Stimulated activated CD8-positive, alpha-beta memory T cell treated with anti-CD3 and anti-CD28 coated beads, Interleukin-12 subunit alpha, Interleukin-12 subunit beta, amount 100 ng/mL, for 24 hours (primary cell): ENCODE data around the gene ITGAE.
A peak's percentile ranks its signal among the peaks of the same experiment; 100 is the strongest.
"Not testable (repeated sequence)": the region's sequence is repeated elsewhere in the genome, so short reads cannot be mapped to it uniquely, and the experiment has no call there.

ENCODE experiments used
- DNase-seq: peaks from one replicate; pipeline ENCODE4 v3.0.0-alpha.2; 2020; ENCODE audit errors: extremely low read depth

The ITGAE gene

GRCh38 chr17:3800362-3801271 lies at the start of gene ITGAE:
Gene ITGAE (minus strand): TSS chr17:3801188. CDS start chr17:3801144, 44 bp downstream.
- no peak for DNase-seq

GRCh38 chr17:3848229-3848835 lies 47.3 kb upstream of the ITGAE start:
- no peak for DNase-seq

- no peak for DNase-seq
These were observed 46.2 kb upstream of the ITGAE start for GRCh38 chr17:3847165-3847670.

GRCh38 chr17:3846437-3847164 lies 45.6 kb upstream of the ITGAE start:
- no peak for DNase-seq

- peak; percentile 73 for DNase-seq
These were observed 44.8 kb upstream of the ITGAE start, which contains the start of gene NCBP3 for GRCh38 chr17:3845621-3846436. Gene NCBP3 (minus strand): TSS chr17:3846246. CDS start chr17:3846223, 23 bp downstream.

- DNase-seq, result peak; percentile 7
These were observed 44.3 kb upstream of the ITGAE start for GRCh38 chr17:3845291-3845620.

GRCh38 chr17:3844556-3844955 lies 43.6 kb upstream of the ITGAE start:
- not testable (repeated sequence) for DNase-seq

- DNase-seq, result peak; percentile 3
These were observed 43.0 kb upstream of the ITGAE start for GRCh38 chr17:3843935-3844516.

GRCh38 chr17:3838206-3838605 lies 37.2 kb upstream of the ITGAE start:
- DNase-seq, result no peak

- no peak for DNase-seq
These were observed 35.6 kb upstream of the ITGAE start for GRCh38 chr17:3836551-3836950.

GRCh38 chr17:3835410-3836229 lies 34.6 kb upstream of the ITGAE start:
- no peak for DNase-seq

- no peak for DNase-seq
These were observed 33.8 kb upstream of the ITGAE start for GRCh38 chr17:3834811-3835210.

- no peak for DNase-seq
These were observed 27.9 kb upstream of the ITGAE start for GRCh38 chr17:3828852-3829232.

- no peak for DNase-seq
These were observed 27.3 kb upstream of the ITGAE start for GRCh38 chr17:3828151-3828851.

- peak; percentile 41 for DNase-seq
These were observed 26.3 kb upstream of the ITGAE start for GRCh38 chr17:3827124-3827773.

- DNase-seq, result no peak
These were observed 25.2 kb upstream of the ITGAE start for GRCh38 chr17:3826191-3826590.

- DNase-seq, result no peak
These were observed 20.1 kb upstream of the ITGAE start for GRCh38 chr17:3821101-3821500.

- no peak for DNase-seq
These were observed 17.8 kb upstream of the ITGAE start for GRCh38 chr17:3818786-3819185.
